ENCODE results near the gene RNF152.
"Not testable (repeated sequence)": the region's sequence is repeated elsewhere in the genome, so short reads cannot be mapped to it uniquely, and the experiment has no call there.

RNF152 gene

GRCh38 chr18:61817086-61817485, 75.7 kb downstream of the RNF152 start:
- peak; percentile 26 for DNase-seq (ENCODE audit: low spot score)

- no peak for DNase-seq (ENCODE audit: low spot score)
These were observed 76.8 kb downstream of the RNF152 start for GRCh38 chr18:61815885-61816470.

- DNase-seq (ENCODE audit: low spot score) = no peak
These were observed 84.5 kb downstream of the RNF152 start for GRCh38 chr18:61808286-61808685.

- DNase-seq (ENCODE audit: low spot score) = no peak
These were observed 89.4 kb downstream of the RNF152 start for GRCh38 chr18:61803393-61803792.

- no peak for DNase-seq (ENCODE audit: low spot score)
These were observed 94.9 kb downstream of the RNF152 start for GRCh38 chr18:61797696-61798590.

- DNase-seq (ENCODE audit: low spot score) = no peak
These were observed 101.8 kb downstream of the RNF152 start for GRCh38 chr18:61791031-61791430.

GRCh38 chr18:61787011-61787670, 105.7 kb downstream of the RNF152 start:
- not testable (repeated sequence) for DNase-seq (ENCODE audit: low spot score)

- DNase-seq (ENCODE audit: low spot score) = no peak
These were observed 107.2 kb downstream of the RNF152 start for GRCh38 chr18:61785588-61785987.

- DNase-seq (ENCODE audit: low spot score) = no peak
These were observed 108.0 kb downstream of the RNF152 start for GRCh38 chr18:61784834-61785233.

- no peak for DNase-seq (ENCODE audit: low spot score)
These were observed 110.3 kb downstream of the RNF152 start for GRCh38 chr18:61782545-61782944.

GRCh38 chr18:61776201-61776600, 116.6 kb downstream of the RNF152 start:
- DNase-seq (ENCODE audit: low spot score) = not testable (repeated sequence)

GRCh38 chr18:61774846-61775245, 118.0 kb downstream of the RNF152 start:
- DNase-seq (ENCODE audit: low spot score) = no peak

GRCh38 chr18:61772293-61772848, 120.4 kb downstream of the RNF152 start:
- DNase-seq (ENCODE audit: low spot score) = no peak

GRCh38 chr18:61771861-61772260, 120.9 kb downstream of the RNF152 start:
- DNase-seq (ENCODE audit: low spot score) = no peak

- no peak for DNase-seq (ENCODE audit: low spot score)
These were observed 122.5 kb downstream of the RNF152 start for GRCh38 chr18:61770279-61770678.

GRCh38 chr18:61766266-61766884, 126.4 kb downstream of the RNF152 start:
- no peak for DNase-seq (ENCODE audit: low spot score)

GRCh38 chr18:61765097-61765496, 127.7 kb downstream of the RNF152 start:
- peak; percentile 47 for DNase-seq (ENCODE audit: low spot score)

- no peak for DNase-seq (ENCODE audit: low spot score)
These were observed 128.4 kb downstream of the RNF152 start for GRCh38 chr18:61764381-61764780.

- DNase-seq (ENCODE audit: low spot score) = no peak
These were observed 130.9 kb downstream of the RNF152 start for GRCh38 chr18:61761875-61762274.
